GM12878 (cell line): Measurements from ENCODE around the gene KLHL1. TPM values are rescaled to one million over a fixed set of nuclear protein-coding genes. Genes with fewer than 3 reads are reported as not detected.

Source experiments
- BACH1 ChIP-seq: fragments of 450-650 bp; IDR thresholded peaks from 2 replicates; pipeline ENCODE4 v1.6.1; 2017; ENCODE audit warnings: mild to moderate bottlenecking, borderline replicate concordance
- FOS ChIP-seq: IDR thresholded peaks from 3 replicates; pipeline ENCODE4 v1.6.1; 2011; ENCODE audit warnings: borderline replicate concordance; ENCODE audit not compliant: insufficient read length; ENCODE audit errors: extremely low read depth
- FOXK2 ChIP-seq: fragments of 450-650 bp; IDR thresholded peaks from 2 replicates; pipeline ENCODE4 v1.6.1; 2017; ENCODE audit warnings: mild to moderate bottlenecking, moderate library complexity
- HDAC6 ChIP-seq: fragments of 200-600 bp; sonication (generic); IDR thresholded peaks from one replicate; pipeline ENCODE4 v1.8.0; 2017; ENCODE audit warnings: antibody characterized with exemption; ENCODE audit not compliant: unreplicated experiment
- NFYA ChIP-seq: IDR thresholded peaks from 2 replicates; pipeline ENCODE4 v1.6.1; 2011; ENCODE audit warnings: low read depth, mild to moderate bottlenecking, low read length, improper control_type of control experiment, borderline replicate concordance
- PML ChIP-seq: IDR thresholded peaks from 2 replicates; pipeline ENCODE4 v1.6.1; 2012; ENCODE audit warnings: low read length, inconsistent platforms
- POLR2AphosphoS5 ChIP-seq: IDR thresholded peaks from 2 replicates; pipeline ENCODE4 v1.6.1; 2011; ENCODE audit warnings: mild to moderate bottlenecking, low read length, inconsistent platforms
- RELB ChIP-seq: fragments of 450-650 bp; IDR thresholded peaks from 2 replicates; pipeline ENCODE4 v1.6.1; 2017; ENCODE audit warnings: low read depth, mild to moderate bottlenecking, moderate library complexity
- SIX5 ChIP-seq: IDR thresholded peaks from 2 replicates; pipeline ENCODE4 v1.6.1; 2011; ENCODE audit warnings: mild to moderate bottlenecking, low read depth, low read length, moderate library complexity; ENCODE audit not compliant: severe bottlenecking
- SREBF1 ChIP-seq: IDR thresholded peaks from 2 replicates; pipeline ENCODE4 v1.6.1; 2012; ENCODE audit warnings: mild to moderate bottlenecking, low read length
- TAF1 ChIP-seq: IDR thresholded peaks from 2 replicates; pipeline ENCODE4 v1.6.1; 2011; ENCODE audit warnings: mild to moderate bottlenecking, low read depth, low read length, borderline replicate concordance
- TCF7 ChIP-seq: IDR thresholded peaks from 2 replicates; pipeline ENCODE4 v1.6.1; 2014; ENCODE audit warnings: antibody characterized with exemption, borderline replicate concordance
- polyA plus RNA-seq, 11 experiments: library from polyadenylated mRNA; depleted of rRNA in 4 of 11; unstranded in 6 of 11; stranded (reverse) in 5 of 11; fragments of >200 nt; fragmentation: Nextera tagmentation in 4 of 11; fragmentation: Illumina TruSeq in 1 of 11; extraction: Ambion mirVana in 4 of 11; extraction: Trizol in 1 of 11; gene quantifications; 1 replicate in 1 of 11; 2 replicates in 10 of 11; pipeline versions ENCODE4 v1.2.1 to v1.2.3, GENCODE V29; 2011 to 2016; ENCODE audit warnings: inconsistent platforms in 2 of 11, missing spikeins in 2 of 11, low read depth in 1 of 11
- total RNA-seq, 4 experiments: library from RNA; depleted of rRNA in 3 of 4; stranded (reverse); fragments of >200 nt in 3 of 4; fragmentation: Illumina TruSeq in 1 of 4; extraction: Trizol in 1 of 4; gene quantifications; 2 replicates each; pipeline versions ENCODE4 v1.2.1 to v1.2.3, GENCODE V29; 2013 to 2021
- TF ChIP-seq, protein P1 (sequence below): fragments of 450-650 bp; formaldehyde crosslinking; IDR thresholded peaks from 2 replicates; pipeline ENCODE4 v1.4.0; 2020; ENCODE audit warnings: mild to moderate bottlenecking, moderate library complexity
- TF ChIP-seq, protein P2 (sequence below): fragments of 450-650 bp; IDR thresholded peaks from 2 replicates; pipeline ENCODE4 v1.6.1; 2017; ENCODE audit warnings: mild to moderate bottlenecking, moderate library complexity
- TF ChIP-seq, protein P3 (sequence below): fragments of 450-650 bp; IDR thresholded peaks from 2 replicates; pipeline ENCODE4 v1.6.1; 2017; ENCODE audit warnings: mild to moderate bottlenecking, moderate library complexity

Gene KLHL1
- total and polyA plus RNA-seq, 10 of the 15 experiments (the other 5 are each of a cell fraction or from before 2014, with no cell fraction given) = 0.02 to 0.13 (median 0.05) TPM; not detected in 2

- TF ChIP-seq, protein P1, sequence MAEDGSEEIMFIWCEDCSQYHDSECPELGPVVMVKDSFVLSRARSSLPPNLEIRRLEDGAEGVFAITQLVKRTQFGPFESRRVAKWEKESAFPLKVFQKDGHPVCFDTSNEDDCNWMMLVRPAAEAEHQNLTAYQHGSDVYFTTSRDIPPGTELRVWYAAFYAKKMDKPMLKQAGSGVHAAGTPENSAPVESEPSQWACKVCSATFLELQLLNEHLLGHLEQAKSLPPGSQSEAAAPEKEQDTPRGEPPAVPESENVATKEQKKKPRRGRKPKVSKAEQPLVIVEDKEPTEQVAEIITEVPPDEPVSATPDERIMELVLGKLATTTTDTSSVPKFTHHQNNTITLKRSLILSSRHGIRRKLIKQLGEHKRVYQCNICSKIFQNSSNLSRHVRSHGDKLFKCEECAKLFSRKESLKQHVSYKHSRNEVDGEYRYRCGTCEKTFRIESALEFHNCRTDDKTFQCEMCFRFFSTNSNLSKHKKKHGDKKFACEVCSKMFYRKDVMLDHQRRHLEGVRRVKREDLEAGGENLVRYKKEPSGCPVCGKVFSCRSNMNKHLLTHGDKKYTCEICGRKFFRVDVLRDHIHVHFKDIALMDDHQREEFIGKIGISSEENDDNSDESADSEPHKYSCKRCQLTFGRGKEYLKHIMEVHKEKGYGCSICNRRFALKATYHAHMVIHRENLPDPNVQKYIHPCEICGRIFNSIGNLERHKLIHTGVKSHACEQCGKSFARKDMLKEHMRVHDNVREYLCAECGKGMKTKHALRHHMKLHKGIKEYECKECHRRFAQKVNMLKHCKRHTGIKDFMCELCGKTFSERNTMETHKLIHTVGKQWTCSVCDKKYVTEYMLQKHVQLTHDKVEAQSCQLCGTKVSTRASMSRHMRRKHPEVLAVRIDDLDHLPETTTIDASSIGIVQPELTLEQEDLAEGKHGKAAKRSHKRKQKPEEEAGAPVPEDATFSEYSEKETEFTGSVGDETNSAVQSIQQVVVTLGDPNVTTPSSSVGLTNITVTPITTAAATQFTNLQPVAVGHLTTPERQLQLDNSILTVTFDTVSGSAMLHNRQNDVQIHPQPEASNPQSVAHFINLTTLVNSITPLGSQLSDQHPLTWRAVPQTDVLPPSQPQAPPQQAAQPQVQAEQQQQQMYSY (CRISPR knock-in tag) = no peak
- TF ChIP-seq, protein P2, sequence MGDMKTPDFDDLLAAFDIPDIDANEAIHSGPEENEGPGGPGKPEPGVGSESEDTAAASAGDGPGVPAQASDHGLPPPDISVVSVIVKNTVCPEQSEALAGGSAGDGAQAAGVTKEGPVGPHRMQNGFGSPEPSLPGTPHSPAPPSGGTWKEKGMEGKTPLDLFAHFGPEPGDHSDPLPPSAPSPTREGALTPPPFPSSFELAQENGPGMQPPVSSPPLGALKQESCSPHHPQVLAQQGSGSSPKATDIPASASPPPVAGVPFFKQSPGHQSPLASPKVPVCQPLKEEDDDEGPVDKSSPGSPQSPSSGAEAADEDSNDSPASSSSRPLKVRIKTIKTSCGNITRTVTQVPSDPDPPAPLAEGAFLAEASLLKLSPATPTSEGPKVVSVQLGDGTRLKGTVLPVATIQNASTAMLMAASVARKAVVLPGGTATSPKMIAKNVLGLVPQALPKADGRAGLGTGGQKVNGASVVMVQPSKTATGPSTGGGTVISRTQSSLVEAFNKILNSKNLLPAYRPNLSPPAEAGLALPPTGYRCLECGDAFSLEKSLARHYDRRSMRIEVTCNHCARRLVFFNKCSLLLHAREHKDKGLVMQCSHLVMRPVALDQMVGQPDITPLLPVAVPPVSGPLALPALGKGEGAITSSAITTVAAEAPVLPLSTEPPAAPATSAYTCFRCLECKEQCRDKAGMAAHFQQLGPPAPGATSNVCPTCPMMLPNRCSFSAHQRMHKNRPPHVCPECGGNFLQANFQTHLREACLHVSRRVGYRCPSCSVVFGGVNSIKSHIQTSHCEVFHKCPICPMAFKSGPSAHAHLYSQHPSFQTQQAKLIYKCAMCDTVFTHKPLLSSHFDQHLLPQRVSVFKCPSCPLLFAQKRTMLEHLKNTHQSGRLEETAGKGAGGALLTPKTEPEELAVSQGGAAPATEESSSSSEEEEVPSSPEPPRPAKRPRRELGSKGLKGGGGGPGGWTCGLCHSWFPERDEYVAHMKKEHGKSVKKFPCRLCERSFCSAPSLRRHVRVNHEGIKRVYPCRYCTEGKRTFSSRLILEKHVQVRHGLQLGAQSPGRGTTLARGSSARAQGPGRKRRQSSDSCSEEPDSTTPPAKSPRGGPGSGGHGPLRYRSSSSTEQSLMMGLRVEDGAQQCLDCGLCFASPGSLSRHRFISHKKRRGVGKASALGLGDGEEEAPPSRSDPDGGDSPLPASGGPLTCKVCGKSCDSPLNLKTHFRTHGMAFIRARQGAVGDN = peak; percentile 49; the same call in 1 of the 2 replicates
- no peak for TF ChIP-seq PML
- TF ChIP-seq POLR2AphosphoS5 = no peak
- TF ChIP-seq RELB = peak; percentile 69
- no peak for TF ChIP-seq NFYA
- TF ChIP-seq FOXK2 = no peak
- no peak for TF ChIP-seq TAF1
- no peak for TF ChIP-seq HDAC6
- no peak for TF ChIP-seq SIX5
- TF ChIP-seq TCF7 = no peak
- TF ChIP-seq BACH1 = peak; percentile 71; the same call in 1 of the 2 replicates
- TF ChIP-seq, protein P3, sequence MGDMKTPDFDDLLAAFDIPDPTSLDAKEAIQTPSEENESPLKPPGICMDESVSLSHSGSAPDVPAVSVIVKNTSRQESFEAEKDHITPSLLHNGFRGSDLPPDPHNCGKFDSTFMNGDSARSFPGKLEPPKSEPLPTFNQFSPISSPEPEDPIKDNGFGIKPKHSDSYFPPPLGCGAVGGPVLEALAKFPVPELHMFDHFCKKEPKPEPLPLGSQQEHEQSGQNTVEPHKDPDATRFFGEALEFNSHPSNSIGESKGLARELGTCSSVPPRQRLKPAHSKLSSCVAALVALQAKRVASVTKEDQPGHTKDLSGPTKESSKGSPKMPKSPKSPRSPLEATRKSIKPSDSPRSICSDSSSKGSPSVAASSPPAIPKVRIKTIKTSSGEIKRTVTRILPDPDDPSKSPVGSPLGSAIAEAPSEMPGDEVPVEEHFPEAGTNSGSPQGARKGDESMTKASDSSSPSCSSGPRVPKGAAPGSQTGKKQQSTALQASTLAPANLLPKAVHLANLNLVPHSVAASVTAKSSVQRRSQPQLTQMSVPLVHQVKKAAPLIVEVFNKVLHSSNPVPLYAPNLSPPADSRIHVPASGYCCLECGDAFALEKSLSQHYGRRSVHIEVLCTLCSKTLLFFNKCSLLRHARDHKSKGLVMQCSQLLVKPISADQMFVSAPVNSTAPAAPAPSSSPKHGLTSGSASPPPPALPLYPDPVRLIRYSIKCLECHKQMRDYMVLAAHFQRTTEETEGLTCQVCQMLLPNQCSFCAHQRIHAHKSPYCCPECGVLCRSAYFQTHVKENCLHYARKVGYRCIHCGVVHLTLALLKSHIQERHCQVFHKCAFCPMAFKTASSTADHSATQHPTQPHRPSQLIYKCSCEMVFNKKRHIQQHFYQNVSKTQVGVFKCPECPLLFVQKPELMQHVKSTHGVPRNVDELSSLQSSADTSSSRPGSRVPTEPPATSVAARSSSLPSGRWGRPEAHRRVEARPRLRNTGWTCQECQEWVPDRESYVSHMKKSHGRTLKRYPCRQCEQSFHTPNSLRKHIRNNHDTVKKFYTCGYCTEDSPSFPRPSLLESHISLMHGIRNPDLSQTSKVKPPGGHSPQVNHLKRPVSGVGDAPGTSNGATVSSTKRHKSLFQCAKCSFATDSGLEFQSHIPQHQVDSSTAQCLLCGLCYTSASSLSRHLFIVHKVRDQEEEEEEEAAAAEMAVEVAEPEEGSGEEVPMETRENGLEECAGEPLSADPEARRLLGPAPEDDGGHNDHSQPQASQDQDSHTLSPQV = no peak
- TF ChIP-seq FOS = no peak
- no peak for TF ChIP-seq SREBF1
Measured at GRCh38 chr13:70043685-70044084, 64.6 kb downstream of the KLHL1 start (continued).
